SU-DHL-6 (cell line): Measurements from ENCODE around the gene DST.

Experiments used
- CTCF ChIP-seq: fragments of 200-600 bp; sonication (generic); IDR thresholded peaks from one replicate; pipeline ENCODE4 v1.5.1; 2017; ENCODE audit warnings: antibody characterized with exemption, mild to moderate bottlenecking, low read length, moderate library complexity; ENCODE audit not compliant: insufficient read depth, poor library complexity, severe bottlenecking
- EZH2phosphoT487 ChIP-seq: fragments of 200-600 bp; sonication (generic), shearing (Covaris generic); conservative IDR thresholded peaks from 2 replicates; pipeline ENCODE4 v1.6.1; 2018; ENCODE audit warnings: mild to moderate bottlenecking, antibody characterized with exemption, low read length, moderate library complexity, mixed read lengths

GRCh38 chr6:56430629-56431600 is 211.8 kb downstream of the DST start:
- TF ChIP-seq CTCF (no peak), EZH2phosphoT487 (no peak)
